ENCODE data around the gene GHR. TPM values are rescaled to one million over a fixed set of nuclear protein-coding genes. Genes with fewer than 3 reads are reported as not detected.

Gene GHR
- total RNA-seq, 4 donors from 2014 or later: 0.40 to 11.6 (median 7.6) TPM

GRCh38 chr5:42387563-42387962 lies 35.7 kb upstream of the GHR start:
- TF ChIP-seq EP300 (IDR thresholded peaks at IDR 0.05; ENCODE audit: low read depth): no peak
- TF ChIP-seq CTCF (IDR thresholded peaks at IDR 0.05): no peak
- TF ChIP-seq POLR2AphosphoS5 (IDR thresholded peaks at IDR 0.05): no peak
- WGBS, 2 donors (ENCODE audit: low coverage in 1 of 2): 85 to 86% methylated on average over 2 of the region's 2 CpGs

DNA sequence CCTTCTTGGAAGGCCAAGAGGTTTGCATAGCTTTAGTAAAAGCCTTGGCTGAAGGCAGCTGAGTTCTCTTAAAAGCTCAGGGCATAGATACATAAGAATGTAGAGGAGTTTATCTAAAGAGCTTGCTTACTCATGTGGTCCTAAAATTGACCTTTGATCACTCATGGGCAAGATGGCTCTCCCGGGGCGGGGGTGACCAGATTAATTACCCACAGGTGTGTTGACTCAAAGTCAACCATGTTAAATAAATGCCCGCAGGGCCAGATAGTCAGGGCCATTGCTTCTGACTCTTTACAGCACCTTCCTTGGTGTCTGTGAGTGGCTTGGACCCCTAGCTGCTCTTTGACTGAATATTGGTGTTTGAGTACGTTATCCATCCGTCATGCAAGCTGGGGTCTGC lies 33.1 kb upstream of the GHR start:
- no peak for DNase-seq
- Histone ChIP-seq H3K4me3 (no peak overlapping the region), H3K4me1 (no peaks in the 10 kb centered on the region), H3K9me3 (peaks cover 6 to 8% of the 10 kb centered on the region in 2 donors), H3K27ac (no peak overlapping the region), H3K36me3 (no peaks in the 10 kb centered on the region), H3K27me3 (no peaks in the 10 kb centered on the region)
- TF ChIP-seq POLR2A (IDR thresholded peaks at IDR 0.05): no peak
- no peak for TF ChIP-seq EP300 (IDR thresholded peaks at IDR 0.05; ENCODE audit: low read depth)
- no peak for TF ChIP-seq CTCF (IDR thresholded peaks at IDR 0.05)
- no peak for TF ChIP-seq POLR2AphosphoS5 (IDR thresholded peaks at IDR 0.05)
- 59 to 69% methylated on average over 5 of the region's 5 CpGs for WGBS, 2 donors (ENCODE audit: low coverage in 1 of 2)
- in situ Hi-C loops (cut with MboI; ENCODE audit: low pct_ligation_motif_present in 1 of 4, low pct_unique_long_range_greater_than_20kb in 1 of 4, low sequenced_read_pairs in 3 of 4): no loop called here
- intact Hi-C loops (cut with DNase I; ENCODE audit: low total_unique reads): no loop called here

More at GRCh38 chr5:42387563-42387962, 35.7 kb upstream of the GHR start:
- in situ Hi-C loops (cut with MboI; ENCODE audit: low pct_ligation_motif_present in 1 of 4, low pct_unique_long_range_greater_than_20kb in 1 of 4, low sequenced_read_pairs in 3 of 4) (no loop called here), intact Hi-C loops (cut with DNase I; ENCODE audit: low total_unique reads) (no loop called here)
- no peaks in the 10 kb centered on the region for H3K36me3 ChIP-seq
- no peaks in the 10 kb centered on the region for H3K27me3 ChIP-seq
- no peak overlapping the region for H3K27ac ChIP-seq
- no peak overlapping the region for H3K4me3 ChIP-seq
- H3K9me3 ChIP-seq: peaks cover 2 to 3% of the 10 kb centered on the region in 2 donors
- DNase-seq: no peak
- H3K4me1 ChIP-seq: no peaks in the 10 kb centered on the region

GRCh38 chr5:42392917-42393316 lies 30.3 kb upstream of the GHR start:
- H3K9me3 ChIP-seq: peaks cover 6 to 8% of the 10 kb centered on the region in 2 donors
- no peaks in the 10 kb centered on the region for H3K36me3 ChIP-seq
- in situ Hi-C loops (cut with MboI; ENCODE audit: low pct_ligation_motif_present in 1 of 4, low pct_unique_long_range_greater_than_20kb in 1 of 4, low sequenced_read_pairs in 3 of 4) (no loop called here), intact Hi-C loops (cut with DNase I; ENCODE audit: low total_unique reads) (no loop called here)
- H3K27ac ChIP-seq: no peak overlapping the region
- DNase-seq: no peak
- 54% methylated on average over 2 of the region's 2 CpGs; no CpG with 5 or more reads in 1 of the 2 donors for WGBS, 2 donors (ENCODE audit: low coverage in 1 of 2)
- H3K27me3 ChIP-seq: no peaks in the 10 kb centered on the region
- TF ChIP-seq POLR2A (IDR thresholded peaks at IDR 0.05) (no peak), EP300 (IDR thresholded peaks at IDR 0.05; ENCODE audit: low read depth) (no peak), POLR2AphosphoS5 (IDR thresholded peaks at IDR 0.05) (no peak), CTCF (IDR thresholded peaks at IDR 0.05) (no peak)
- no peak overlapping the region for H3K4me3 ChIP-seq
- H3K4me1 ChIP-seq: no peaks in the 10 kb centered on the region

DNA sequence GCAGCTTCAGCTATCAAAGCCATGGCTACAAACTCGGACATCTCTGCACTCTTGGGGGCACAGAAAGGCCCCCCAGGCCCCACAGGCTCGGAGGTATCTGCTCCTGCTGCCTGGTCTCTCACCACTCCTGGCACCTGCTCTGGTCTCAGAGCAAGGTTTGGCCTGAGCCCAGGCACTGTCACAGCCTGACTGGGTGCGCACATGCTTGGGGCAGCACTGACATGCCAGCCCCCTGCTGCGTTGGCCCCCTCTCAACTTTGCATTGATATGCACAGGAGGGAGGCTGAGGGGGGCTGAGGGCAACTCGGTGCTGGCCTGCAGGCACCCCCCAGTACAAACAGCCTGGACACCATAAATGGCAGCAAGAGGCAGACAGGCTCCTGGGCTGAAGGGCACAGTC lies 27.1 kb upstream of the GHR start:
- no peaks in the 10 kb centered on the region for H3K36me3 ChIP-seq
- WGBS, 2 donors (ENCODE audit: low coverage in 1 of 2): 69% methylated on average over 5 of the region's 5 CpGs; no CpG with 5 or more reads in 1 of the 2 donors
- no peaks in the 10 kb centered on the region for H3K4me1 ChIP-seq
- intact Hi-C loops (cut with DNase I; ENCODE audit: low total_unique reads): no loop called here
- H3K27ac ChIP-seq: no peak overlapping the region
- no peaks in the 10 kb centered on the region for H3K27me3 ChIP-seq
- peaks cover 6 to 8% of the 10 kb centered on the region in 2 donors for H3K9me3 ChIP-seq
- in situ Hi-C loops (cut with MboI; ENCODE audit: low pct_ligation_motif_present in 1 of 4, low pct_unique_long_range_greater_than_20kb in 1 of 4, low sequenced_read_pairs in 3 of 4): no loop called here
- no peak overlapping the region for H3K4me3 ChIP-seq
- no peak for TF ChIP-seq CTCF (IDR thresholded peaks at IDR 0.05)
- no peak for TF ChIP-seq POLR2AphosphoS5 (IDR thresholded peaks at IDR 0.05)
- TF ChIP-seq EP300 (IDR thresholded peaks at IDR 0.05; ENCODE audit: low read depth): no peak
- no peak for DNase-seq
